ENCODE results near the gene AKT3.

- TF ChIP-seq CTCF (conservative IDR thresholded peaks at IDR 0.05; ENCODE audit: low read length): no peak
- no peak for TF ChIP-seq EZH2phosphoT487 (IDR thresholded peaks at IDR 0.05; ENCODE audit: borderline replicate concordance)
Observed at GRCh38 chr1:243792401-243792800, 57.6 kb downstream of the AKT3 start.
